Measurements from ENCODE around the gene TPRKB.

The TPRKB gene

DNA sequence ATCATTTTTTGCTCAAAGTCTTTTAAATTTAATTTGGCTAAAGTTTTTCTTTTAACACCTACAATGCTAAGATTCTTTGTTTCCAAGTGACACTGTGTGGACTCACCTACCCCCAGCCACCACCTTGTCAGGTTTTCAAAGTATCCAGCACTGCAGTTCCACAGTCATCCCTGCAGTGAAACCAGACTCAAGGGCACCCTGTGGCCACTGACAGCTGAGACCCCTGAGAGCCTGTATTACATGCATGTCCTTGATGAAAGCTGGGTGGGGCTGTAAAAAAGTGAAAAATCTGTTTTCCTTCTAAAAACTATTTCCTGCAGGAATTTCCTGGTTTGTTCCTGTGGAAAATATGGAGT lies 19.9 kb downstream of the TPRKB start:
- Histone ChIP-seq H3K4me2 (ENCODE audit: low read length) (no peak overlapping the region), H3K36me3 (ENCODE audit: control insufficient read depth, low read length) (no peaks in the 10 kb centered on the region), H3K27me3 (ENCODE audit: control insufficient read depth, low read length) (peaks cover 4% of the 10 kb centered on the region), H3K4me1 (ENCODE audit: control insufficient read depth, low read length) (no peaks in the 10 kb centered on the region), H3F3A (ENCODE audit: control insufficient read depth, insufficient read depth) (no peaks in the 10 kb centered on the region), H4K20me1 (ENCODE audit: control insufficient read depth, insufficient read depth, low read depth, low read length) (no peaks in the 10 kb centered on the region), H3K27ac (ENCODE audit: low read depth, low read length) (no peak overlapping the region), H3K79me2 (ENCODE audit: control insufficient read depth, low read length) (no peaks in the 10 kb centered on the region), H3K4me3 (ENCODE audit: low read length) (no peak overlapping the region), H3K9me2 (replicated peaks; ENCODE audit: control insufficient read depth, low read length) (no peaks in the 10 kb centered on the region), H3K9me3 (ENCODE audit: control insufficient read depth, insufficient read depth, low read length) (no peaks in the 10 kb centered on the region)
- TF ChIP-seq, protein P1, sequence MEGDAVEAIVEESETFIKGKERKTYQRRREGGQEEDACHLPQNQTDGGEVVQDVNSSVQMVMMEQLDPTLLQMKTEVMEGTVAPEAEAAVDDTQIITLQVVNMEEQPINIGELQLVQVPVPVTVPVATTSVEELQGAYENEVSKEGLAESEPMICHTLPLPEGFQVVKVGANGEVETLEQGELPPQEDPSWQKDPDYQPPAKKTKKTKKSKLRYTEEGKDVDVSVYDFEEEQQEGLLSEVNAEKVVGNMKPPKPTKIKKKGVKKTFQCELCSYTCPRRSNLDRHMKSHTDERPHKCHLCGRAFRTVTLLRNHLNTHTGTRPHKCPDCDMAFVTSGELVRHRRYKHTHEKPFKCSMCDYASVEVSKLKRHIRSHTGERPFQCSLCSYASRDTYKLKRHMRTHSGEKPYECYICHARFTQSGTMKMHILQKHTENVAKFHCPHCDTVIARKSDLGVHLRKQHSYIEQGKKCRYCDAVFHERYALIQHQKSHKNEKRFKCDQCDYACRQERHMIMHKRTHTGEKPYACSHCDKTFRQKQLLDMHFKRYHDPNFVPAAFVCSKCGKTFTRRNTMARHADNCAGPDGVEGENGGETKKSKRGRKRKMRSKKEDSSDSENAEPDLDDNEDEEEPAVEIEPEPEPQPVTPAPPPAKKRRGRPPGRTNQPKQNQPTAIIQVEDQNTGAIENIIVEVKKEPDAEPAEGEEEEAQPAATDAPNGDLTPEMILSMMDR (IDR thresholded peaks at IDR 0.05; ENCODE audit: low read depth, low read length, poor library complexity, severe bottlenecking) = no peak
- no peak for TF ChIP-seq EZH2phosphoT487 (IDR thresholded peaks at IDR 0.05; ENCODE audit: borderline replicate concordance, low read length)

DNA sequence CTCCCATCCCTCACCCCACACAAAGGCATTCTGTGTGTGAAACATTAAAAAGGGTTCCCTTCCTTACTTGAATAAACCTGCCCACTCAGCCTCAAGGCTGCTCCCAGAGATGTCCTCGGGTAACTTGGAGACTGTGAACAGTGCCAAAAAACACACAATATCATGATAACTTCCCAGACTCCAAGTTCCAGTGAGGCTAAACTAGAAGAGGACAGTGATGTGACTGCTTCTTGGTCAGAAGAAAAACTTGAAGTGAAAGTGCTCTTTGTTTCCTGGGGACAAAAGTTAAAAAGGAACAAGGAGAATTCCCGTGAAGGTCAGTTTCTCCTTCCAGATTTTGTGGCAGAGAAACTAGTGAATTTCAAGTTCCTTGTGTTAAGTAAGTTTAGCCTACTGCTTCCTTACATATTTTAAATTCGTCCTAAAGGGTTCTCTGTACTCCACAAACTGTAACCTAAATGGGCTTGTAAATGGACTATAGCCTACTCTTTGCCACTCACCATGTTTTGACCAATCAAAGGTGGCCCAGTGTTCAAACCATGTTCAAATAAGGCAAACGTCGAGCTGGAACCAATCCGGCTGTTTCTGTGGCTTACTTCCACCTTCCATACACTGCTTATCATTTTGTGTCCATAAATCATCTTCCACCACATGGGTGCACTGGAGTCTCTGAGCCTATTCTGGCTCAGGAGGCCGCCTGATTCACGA lies 20.4 kb downstream of the TPRKB start:
- no peaks in the 10 kb centered on the region for H3F3A ChIP-seq (ENCODE audit: control insufficient read depth, insufficient read depth)
- H3K9me2 ChIP-seq (replicated peaks; ENCODE audit: control insufficient read depth, low read length) = no peaks in the 10 kb centered on the region
- no peaks in the 10 kb centered on the region for H4K20me1 ChIP-seq (ENCODE audit: control insufficient read depth, insufficient read depth, low read depth, low read length)
- no peak overlapping the region for H3K27ac ChIP-seq (ENCODE audit: low read depth, low read length)
- H3K9me3 ChIP-seq (ENCODE audit: control insufficient read depth, insufficient read depth, low read length) = no peaks in the 10 kb centered on the region
- H3K27me3 ChIP-seq (ENCODE audit: control insufficient read depth, low read length) = peaks cover 4% of the 10 kb centered on the region
- H3K4me3 ChIP-seq (ENCODE audit: low read length) = no peak overlapping the region
- no peaks in the 10 kb centered on the region for H3K79me2 ChIP-seq (ENCODE audit: control insufficient read depth, low read length)
- TF ChIP-seq, protein P1 (IDR thresholded peaks at IDR 0.05; ENCODE audit: low read depth, low read length, poor library complexity, severe bottlenecking) = no peak
- TF ChIP-seq EZH2phosphoT487 (IDR thresholded peaks at IDR 0.05; ENCODE audit: borderline replicate concordance, low read length) = no peak
- H3K4me1 ChIP-seq (ENCODE audit: control insufficient read depth, low read length) = no peaks in the 10 kb centered on the region
- no peak overlapping the region for H3K4me2 ChIP-seq (ENCODE audit: low read length)
- H3K36me3 ChIP-seq (ENCODE audit: control insufficient read depth, low read length) = no peaks in the 10 kb centered on the region

DNA sequence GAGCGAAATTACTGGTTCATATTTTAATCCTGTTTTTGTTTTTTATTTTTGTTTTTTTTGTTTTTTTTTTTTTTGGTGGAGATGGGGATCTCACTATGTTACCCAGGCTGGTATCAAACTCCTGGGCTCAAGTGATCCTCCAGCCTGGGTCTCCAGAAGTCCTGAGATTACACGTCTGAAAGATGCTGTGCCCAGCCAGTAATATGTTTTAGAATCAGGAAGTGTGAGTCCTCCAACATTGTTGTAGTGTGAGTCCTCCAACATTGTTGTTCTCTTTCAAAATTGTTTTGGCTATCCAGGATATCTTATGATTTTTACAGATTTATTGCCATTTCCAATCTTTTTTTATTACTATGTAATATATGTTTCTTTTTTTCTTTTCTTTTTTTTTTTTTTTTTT lies 23.1 kb downstream of the TPRKB start:
- H4K20me1 ChIP-seq (ENCODE audit: control insufficient read depth, insufficient read depth, low read depth, low read length) = no peaks in the 10 kb centered on the region
- no peaks in the 10 kb centered on the region for H3K9me2 ChIP-seq (replicated peaks; ENCODE audit: control insufficient read depth, low read length)
- TF ChIP-seq EZH2phosphoT487 (IDR thresholded peaks at IDR 0.05; ENCODE audit: borderline replicate concordance, low read length) = no peak
- TF ChIP-seq, protein P1 (IDR thresholded peaks at IDR 0.05; ENCODE audit: low read depth, low read length, poor library complexity, severe bottlenecking) = no peak
- H3K36me3 ChIP-seq (ENCODE audit: control insufficient read depth, low read length) = no peaks in the 10 kb centered on the region
- H3K4me2 ChIP-seq (ENCODE audit: low read length) = no peak overlapping the region
- H3F3A ChIP-seq (ENCODE audit: control insufficient read depth, insufficient read depth) = no peaks in the 10 kb centered on the region
- no peak overlapping the region for H3K4me3 ChIP-seq (ENCODE audit: low read length)
- no peaks in the 10 kb centered on the region for H3K79me2 ChIP-seq (ENCODE audit: control insufficient read depth, low read length)
- H3K27ac ChIP-seq (ENCODE audit: low read depth, low read length) = no peak overlapping the region
- H3K9me3 ChIP-seq (ENCODE audit: control insufficient read depth, insufficient read depth, low read length) = no peaks in the 10 kb centered on the region
- no peaks in the 10 kb centered on the region for H3K4me1 ChIP-seq (ENCODE audit: control insufficient read depth, low read length)
- peaks cover 6% of the 10 kb centered on the region for H3K27me3 ChIP-seq (ENCODE audit: control insufficient read depth, low read length)

All from DOHH2 (cell line).